Measurements from ENCODE around the gene UBAC2. TPM values are rescaled to one million over a fixed set of nuclear protein-coding genes. Genes with fewer than 3 reads are reported as not detected.

The UBAC2 gene
- total and polyA plus RNA-seq, 9 donors = 38.7 to 87.5 (median 48.0) TPM

DNA sequence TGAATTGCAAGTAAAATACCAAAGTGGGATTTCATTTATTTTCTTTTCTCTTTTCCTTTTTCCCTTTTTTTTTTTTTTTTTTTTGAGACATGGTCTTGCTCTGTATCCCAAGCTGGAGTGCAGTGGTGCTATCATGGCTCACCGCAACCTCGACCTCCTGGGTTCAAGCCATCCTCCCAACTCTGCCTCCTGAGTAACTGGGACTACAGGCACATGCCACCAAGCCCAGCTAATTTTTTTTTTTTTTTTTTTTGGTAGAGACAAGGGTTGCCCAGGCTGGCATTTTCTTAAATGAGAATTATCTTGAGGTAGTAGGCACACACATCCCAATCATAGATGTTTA lies 175.1 kb downstream of the UBAC2 start:
- no peak overlapping the region for H3K27ac ChIP-seq
- H3K4me1 ChIP-seq (ENCODE audit: insufficient read depth) = no peaks in the 10 kb centered on the region
- no peaks in the 10 kb centered on the region for H3K9me3 ChIP-seq
- TF ChIP-seq POLR2A (IDR thresholded peaks at IDR 0.05) = no peak
- TF ChIP-seq EP300 (IDR thresholded peaks at IDR 0.05) = no peak
- TF ChIP-seq, protein P1, sequence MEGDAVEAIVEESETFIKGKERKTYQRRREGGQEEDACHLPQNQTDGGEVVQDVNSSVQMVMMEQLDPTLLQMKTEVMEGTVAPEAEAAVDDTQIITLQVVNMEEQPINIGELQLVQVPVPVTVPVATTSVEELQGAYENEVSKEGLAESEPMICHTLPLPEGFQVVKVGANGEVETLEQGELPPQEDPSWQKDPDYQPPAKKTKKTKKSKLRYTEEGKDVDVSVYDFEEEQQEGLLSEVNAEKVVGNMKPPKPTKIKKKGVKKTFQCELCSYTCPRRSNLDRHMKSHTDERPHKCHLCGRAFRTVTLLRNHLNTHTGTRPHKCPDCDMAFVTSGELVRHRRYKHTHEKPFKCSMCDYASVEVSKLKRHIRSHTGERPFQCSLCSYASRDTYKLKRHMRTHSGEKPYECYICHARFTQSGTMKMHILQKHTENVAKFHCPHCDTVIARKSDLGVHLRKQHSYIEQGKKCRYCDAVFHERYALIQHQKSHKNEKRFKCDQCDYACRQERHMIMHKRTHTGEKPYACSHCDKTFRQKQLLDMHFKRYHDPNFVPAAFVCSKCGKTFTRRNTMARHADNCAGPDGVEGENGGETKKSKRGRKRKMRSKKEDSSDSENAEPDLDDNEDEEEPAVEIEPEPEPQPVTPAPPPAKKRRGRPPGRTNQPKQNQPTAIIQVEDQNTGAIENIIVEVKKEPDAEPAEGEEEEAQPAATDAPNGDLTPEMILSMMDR (IDR thresholded peaks at IDR 0.05) = no peak
- intact Hi-C loops (cut with DNase I) = no loop called here
- no peak for DNase-seq
- no peaks in the 10 kb centered on the region for H3K36me3 ChIP-seq
- H3K4me3 ChIP-seq = no peak overlapping the region
- 93 to 99% (median 98%) methylated on average over 2 of the region's 2 CpGs for WGBS, 3 donors
- H3K27me3 ChIP-seq = no peaks in the 10 kb centered on the region

DNA sequence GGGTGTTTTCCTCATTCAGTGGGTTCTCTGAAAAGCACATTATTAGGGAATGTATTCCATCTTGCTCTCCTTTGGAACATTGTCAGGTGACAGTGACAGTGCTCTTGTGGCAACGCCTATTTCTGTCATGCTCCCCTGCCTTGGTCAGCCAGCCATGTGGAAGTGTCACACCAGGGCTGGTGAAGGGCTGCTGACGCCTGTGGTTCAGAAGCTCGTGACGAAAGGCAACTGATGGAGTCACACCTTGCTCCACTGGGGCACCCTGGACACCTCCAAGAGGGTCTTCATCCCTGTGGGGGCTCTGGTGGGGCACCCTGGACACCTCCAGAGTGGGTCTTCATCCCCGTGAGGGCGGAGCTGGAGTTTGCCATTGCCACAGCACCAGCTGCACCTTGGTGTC lies 175.5 kb downstream of the UBAC2 start:
- Histone ChIP-seq H3K4me1 (ENCODE audit: insufficient read depth) (no peaks in the 10 kb centered on the region), H3K27ac (no peak overlapping the region), H3K4me3 (no peak overlapping the region), H3K9me3 (no peaks in the 10 kb centered on the region), H3K36me3 (no peaks in the 10 kb centered on the region), H3K27me3 (no peaks in the 10 kb centered on the region)
- intact Hi-C loops (cut with DNase I) = no loop called here
- DNase-seq = no peak
- 88 to 99% (median 98%) methylated on average over 6 of the region's 6 CpGs for WGBS, 3 donors
- TF ChIP-seq, protein P1 (IDR thresholded peaks at IDR 0.05) = no peak
- TF ChIP-seq POLR2A (IDR thresholded peaks at IDR 0.05) (no peak), EP300 (IDR thresholded peaks at IDR 0.05) (no peak)

DNA sequence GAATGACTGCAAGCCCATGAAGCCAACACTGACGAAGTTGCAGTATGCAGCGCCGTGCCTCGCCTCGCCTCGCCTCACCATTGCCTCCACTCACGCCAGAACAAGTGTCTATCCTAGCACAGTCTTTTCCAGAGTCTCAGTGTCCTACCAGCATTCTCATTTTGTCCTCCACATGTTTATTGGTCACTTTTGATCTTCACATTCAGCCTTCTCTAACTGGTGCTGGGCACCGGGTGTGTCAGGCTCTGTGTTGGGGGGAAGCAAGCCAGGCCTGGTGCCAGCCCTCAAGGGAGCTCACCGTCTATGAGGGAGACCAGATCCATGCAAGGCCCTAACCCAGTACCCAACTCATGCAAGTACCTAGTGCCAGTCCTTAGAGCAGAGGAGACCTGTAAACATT lies 176.3 kb downstream of the UBAC2 start:
- H3K9me3 ChIP-seq = no peaks in the 10 kb centered on the region
- no peak for DNase-seq
- no peak overlapping the region for H3K4me3 ChIP-seq
- no peaks in the 10 kb centered on the region for H3K27me3 ChIP-seq
- intact Hi-C loops (cut with DNase I) = no loop called here
- H3K4me1 ChIP-seq (ENCODE audit: insufficient read depth) = no peaks in the 10 kb centered on the region
- WGBS, 3 donors = 94 to 97% (median 96%) methylated on average over 9 of the region's 9 CpGs
- no peak overlapping the region for H3K27ac ChIP-seq
- TF ChIP-seq EP300 (IDR thresholded peaks at IDR 0.05) (no peak), POLR2A (IDR thresholded peaks at IDR 0.05) (no peak)
- TF ChIP-seq, protein P1 (IDR thresholded peaks at IDR 0.05) = no peak
- H3K36me3 ChIP-seq = no peaks in the 10 kb centered on the region

DNA sequence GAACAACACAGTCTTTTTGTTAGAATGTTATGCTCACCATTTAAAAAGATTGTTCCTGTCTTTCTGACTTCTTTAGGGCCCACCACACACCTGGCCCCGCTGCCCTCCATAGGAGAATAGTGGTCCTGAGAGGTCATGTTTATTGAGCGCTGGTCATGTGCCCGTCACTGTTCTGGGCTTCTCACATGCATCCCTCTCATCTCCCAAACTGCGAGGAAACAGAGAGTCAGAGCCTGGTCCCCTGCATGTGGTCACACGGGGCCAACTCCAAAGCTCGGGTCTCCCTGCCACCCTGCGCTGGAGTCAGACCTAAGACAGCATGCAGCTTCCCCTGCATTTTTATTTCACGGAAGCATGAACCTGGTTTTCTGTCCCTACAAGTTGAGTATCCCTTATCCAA lies 177.0 kb downstream of the UBAC2 start:
- TF ChIP-seq, protein P1 (IDR thresholded peaks at IDR 0.05) = no peak
- no peak for TF ChIP-seq EP300 (IDR thresholded peaks at IDR 0.05)
- TF ChIP-seq POLR2A (IDR thresholded peaks at IDR 0.05) = no peak
- intact Hi-C loops (cut with DNase I) = no loop called here
- H3K4me1 ChIP-seq (ENCODE audit: insufficient read depth) = no peaks in the 10 kb centered on the region
- DNase-seq = no peak
- no peaks in the 10 kb centered on the region for H3K36me3 ChIP-seq
- WGBS, 3 donors = 93 to 96% (median 95%) methylated on average over 8 of the region's 8 CpGs
- no peak overlapping the region for H3K4me3 ChIP-seq
- H3K27ac ChIP-seq = no peak overlapping the region
- no peaks in the 10 kb centered on the region for H3K9me3 ChIP-seq
- no peaks in the 10 kb centered on the region for H3K27me3 ChIP-seq
